ENCODE results near the gene TOP3B.

DNA sequence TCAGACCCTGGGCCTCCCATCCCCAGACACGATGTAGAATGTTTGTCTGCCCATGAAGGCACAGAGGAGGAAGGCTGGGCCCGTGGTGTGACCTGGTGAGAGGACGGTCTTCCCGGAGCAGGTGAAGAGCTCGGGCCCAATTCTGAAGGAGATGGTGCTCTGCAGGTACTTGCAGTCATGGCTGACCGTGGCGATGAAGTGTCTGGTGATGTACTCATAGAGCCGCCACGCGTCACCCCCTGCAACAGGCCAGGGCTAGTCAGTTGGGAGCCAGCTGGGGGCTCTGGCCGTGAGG, 20.0 kb downstream of the TOP3B start:
- TF ChIP-seq CTCF (IDR thresholded peaks at IDR 0.05) (no peak), POLR2A (IDR thresholded peaks at IDR 0.05; ENCODE audit: low read depth) (no peak)

Data from esophagus muscularis mucosa (tissue), 3 donors.